Fibroblast of pulmonary artery (primary cell): ENCODE results near the gene COX10.

ENCODE experiments used
- DNase-seq: peaks from one replicate; pipeline ENCODE4 v3.0.0-alpha.2; 2010; ENCODE audit warnings: low read depth
- H3K4me3 ChIP-seq: replicated peaks from 2 replicates; pipeline ENCODE4 v1.5.1; 2011; ENCODE audit warnings: low read depth, mild to moderate bottlenecking, control low read depth, low read length, moderate library complexity
- CTCF ChIP-seq: IDR thresholded peaks from 2 replicates; pipeline ENCODE4 v1.5.1; 2011; ENCODE audit warnings: mild to moderate bottlenecking, control low read depth, low read length, inconsistent platforms; ENCODE audit errors: missing control alignments

COX10 gene

GRCh38 chr17:14103836-14104235, 34.5 kb downstream of the COX10 start:
- no peak for TF ChIP-seq CTCF
- DNase-seq = no peak
- no peak overlapping the region for H3K4me3 ChIP-seq

GRCh38 chr17:14104734-14105133, 35.4 kb downstream of the COX10 start:
- no peak for DNase-seq
- no peak overlapping the region for H3K4me3 ChIP-seq
- no peak for TF ChIP-seq CTCF

GRCh38 chr17:14107889-14108288, 38.6 kb downstream of the COX10 start:
- no peak overlapping the region for H3K4me3 ChIP-seq
- no peak for DNase-seq
- no peak for TF ChIP-seq CTCF

GRCh38 chr17:14112407-14112806, 43.1 kb downstream of the COX10 start:
- no peak for DNase-seq
- TF ChIP-seq CTCF = no peak
- no peak overlapping the region for H3K4me3 ChIP-seq

- TF ChIP-seq CTCF = no peak
- H3K4me3 ChIP-seq = no peak overlapping the region
- DNase-seq = no peak
Observed at GRCh38 chr17:14113137-14113536, 43.8 kb downstream of the COX10 start.

- TF ChIP-seq CTCF = no peak
- no peak for DNase-seq
Observed at GRCh38 chr17:14116263-14117024, 47.1 kb downstream of the COX10 start.

GRCh38 chr17:14118951-14119350, 49.6 kb downstream of the COX10 start:
- no peak overlapping the region for H3K4me3 ChIP-seq
- no peak for TF ChIP-seq CTCF
- DNase-seq = no peak

More at GRCh38 chr17:14116263-14117024, 47.1 kb downstream of the COX10 start:
- H3K4me3 ChIP-seq = no peak overlapping the region
